ENCODE measurements around the gene PCTP. TPM values are rescaled to one million over a fixed set of nuclear protein-coding genes. Genes with fewer than 3 reads are reported as not detected.

PCTP gene
- total RNA-seq, 1 donor from 2014 or later: 9.4 TPM

GRCh38 chr17:55730808-55731207 is 20.0 kb upstream of the PCTP start:
- Mint-ChIP-seq H3K9me3 (no peaks in the 10 kb centered on the region), H3K4me3 (ENCODE audit: low read depth) (no peak overlapping the region), H3K27me3 (ENCODE audit: low read depth) (peaks cover 58% of the 10 kb centered on the region), H3K36me3 (ENCODE audit: low read depth) (no peaks in the 10 kb centered on the region), H3K4me1 (ENCODE audit: low read depth) (peaks cover 34% of the 10 kb centered on the region), H3K27ac (no peak overlapping the region)
- intact Hi-C loops (cut with micrococcal nuclease): loop anchor here (5.0 kb wide), 2 partner anchors 154 to 204 kb away; no protein-coding TSS in a partner anchor
- DNase-seq (ENCODE audit: low spot score): no peak

- intact Hi-C loops (cut with micrococcal nuclease): loop anchor here (5.0 kb wide), 2 partner anchors 154 to 204 kb away; no protein-coding TSS in a partner anchor
- H3K36me3 Mint-ChIP-seq (ENCODE audit: low read depth): no peaks in the 10 kb centered on the region
- H3K4me1 Mint-ChIP-seq (ENCODE audit: low read depth): peaks cover 35% of the 10 kb centered on the region
- DNase-seq (ENCODE audit: low spot score): no peak
- no peak overlapping the region for H3K4me3 Mint-ChIP-seq (ENCODE audit: low read depth)
- H3K9me3 Mint-ChIP-seq: no peaks in the 10 kb centered on the region
- H3K27me3 Mint-ChIP-seq (ENCODE audit: low read depth): peaks cover 54% of the 10 kb centered on the region
- H3K27ac Mint-ChIP-seq: no peak overlapping the region
Observed at GRCh38 chr17:55731586-55732250, 19.1 kb upstream of the PCTP start.

GRCh38 chr17:55734128-55734781 is 16.6 kb upstream of the PCTP start:
- H3K9me3 Mint-ChIP-seq: no peaks in the 10 kb centered on the region
- H3K27me3 Mint-ChIP-seq (ENCODE audit: low read depth): peaks cover 40% of the 10 kb centered on the region
- no peak overlapping the region for H3K4me3 Mint-ChIP-seq (ENCODE audit: low read depth)
- no peak for DNase-seq (ENCODE audit: low spot score)
- H3K4me1 Mint-ChIP-seq (ENCODE audit: low read depth): peaks cover 35% of the 10 kb centered on the region
- H3K27ac Mint-ChIP-seq: peak overlapping the region; percentile 35
- no peaks in the 10 kb centered on the region for H3K36me3 Mint-ChIP-seq (ENCODE audit: low read depth)
- intact Hi-C loops (cut with micrococcal nuclease): loop anchor here (2.0 to 5.0 kb wide), 3 partner anchors 17 to 207 kb away; partner anchors contain the start of gene PCTP

GRCh38 chr17:55735731-55736405 is 15.0 kb upstream of the PCTP start:
- peak; percentile 13 for DNase-seq (ENCODE audit: low spot score)
- intact Hi-C loops (cut with micrococcal nuclease): loop anchor here (2.0 kb wide), 1 partner anchor 15 kb away; the partner anchor contains the start of gene PCTP
- H3K27ac Mint-ChIP-seq: no peak overlapping the region
- no peak overlapping the region for H3K4me3 Mint-ChIP-seq (ENCODE audit: low read depth)
- peaks cover 35% of the 10 kb centered on the region for H3K4me1 Mint-ChIP-seq (ENCODE audit: low read depth)
- H3K36me3 Mint-ChIP-seq (ENCODE audit: low read depth): no peaks in the 10 kb centered on the region
- peaks cover 37% of the 10 kb centered on the region for H3K27me3 Mint-ChIP-seq (ENCODE audit: low read depth)
- no peaks in the 10 kb centered on the region for H3K9me3 Mint-ChIP-seq

GRCh38 chr17:55737976-55738501 is 12.8 kb upstream of the PCTP start:
- H3K4me1 Mint-ChIP-seq (ENCODE audit: low read depth): peaks cover 22% of the 10 kb centered on the region
- H3K36me3 Mint-ChIP-seq (ENCODE audit: low read depth): no peaks in the 10 kb centered on the region
- no peak for DNase-seq (ENCODE audit: low spot score)
- intact Hi-C loops (cut with micrococcal nuclease): no loop called here
- no peak overlapping the region for H3K27ac Mint-ChIP-seq
- H3K4me3 Mint-ChIP-seq (ENCODE audit: low read depth): no peak overlapping the region
- no peaks in the 10 kb centered on the region for H3K9me3 Mint-ChIP-seq
- H3K27me3 Mint-ChIP-seq (ENCODE audit: low read depth): peaks cover 23% of the 10 kb centered on the region

- intact Hi-C loops (cut with micrococcal nuclease): no loop called here
- peaks cover 19% of the 10 kb centered on the region for H3K27me3 Mint-ChIP-seq (ENCODE audit: low read depth)
- no peaks in the 10 kb centered on the region for H3K9me3 Mint-ChIP-seq
- no peak overlapping the region for H3K27ac Mint-ChIP-seq
- peaks cover 2% of the 10 kb centered on the region for H3K4me1 Mint-ChIP-seq (ENCODE audit: low read depth)
- no peaks in the 10 kb centered on the region for H3K36me3 Mint-ChIP-seq (ENCODE audit: low read depth)
- DNase-seq (ENCODE audit: low spot score): no peak
- H3K4me3 Mint-ChIP-seq (ENCODE audit: low read depth): no peak overlapping the region
Observed at GRCh38 chr17:55740511-55741355, 10.1 kb upstream of the PCTP start.

GRCh38 chr17:55741356-55741700 is 9.5 kb upstream of the PCTP start:
- Mint-ChIP-seq H3K27me3 (ENCODE audit: low read depth) (peaks cover 22% of the 10 kb centered on the region), H3K9me3 (no peaks in the 10 kb centered on the region), H3K27ac (no peak overlapping the region), H3K4me3 (ENCODE audit: low read depth) (no peak overlapping the region), H3K36me3 (ENCODE audit: low read depth) (no peaks in the 10 kb centered on the region), H3K4me1 (ENCODE audit: low read depth) (no peaks in the 10 kb centered on the region)
- DNase-seq (ENCODE audit: low spot score): no peak
- intact Hi-C loops (cut with micrococcal nuclease): no loop called here

- no peak for DNase-seq (ENCODE audit: low spot score)
- Mint-ChIP-seq H3K4me3 (ENCODE audit: low read depth) (no peak overlapping the region), H3K36me3 (ENCODE audit: low read depth) (no peaks in the 10 kb centered on the region), H3K27me3 (ENCODE audit: low read depth) (peaks cover 28% of the 10 kb centered on the region), H3K4me1 (ENCODE audit: low read depth) (no peaks in the 10 kb centered on the region), H3K27ac (no peak overlapping the region), H3K9me3 (no peaks in the 10 kb centered on the region)
- intact Hi-C loops (cut with micrococcal nuclease): no loop called here
Observed at GRCh38 chr17:55742272-55743102, 8.4 kb upstream of the PCTP start.

- H3K4me3 Mint-ChIP-seq (ENCODE audit: low read depth): no peak overlapping the region
- no peak overlapping the region for H3K27ac Mint-ChIP-seq
- DNase-seq (ENCODE audit: low spot score): no peak
- H3K9me3 Mint-ChIP-seq: no peaks in the 10 kb centered on the region
- peaks cover 29% of the 10 kb centered on the region for H3K27me3 Mint-ChIP-seq (ENCODE audit: low read depth)
- H3K4me1 Mint-ChIP-seq (ENCODE audit: low read depth): no peaks in the 10 kb centered on the region
- intact Hi-C loops (cut with micrococcal nuclease): no loop called here
- H3K36me3 Mint-ChIP-seq (ENCODE audit: low read depth): no peaks in the 10 kb centered on the region
Observed at GRCh38 chr17:55743103-55743679, 7.7 kb upstream of the PCTP start.

- Mint-ChIP-seq H3K9me3 (no peaks in the 10 kb centered on the region), H3K4me3 (ENCODE audit: low read depth) (no peak overlapping the region), H3K36me3 (ENCODE audit: low read depth) (no peaks in the 10 kb centered on the region), H3K27me3 (ENCODE audit: low read depth) (peaks cover 39% of the 10 kb centered on the region), H3K4me1 (ENCODE audit: low read depth) (no peaks in the 10 kb centered on the region), H3K27ac (no peak overlapping the region)
- intact Hi-C loops (cut with micrococcal nuclease): no loop called here
- no peak for DNase-seq (ENCODE audit: low spot score)
Observed at GRCh38 chr17:55745258-55745657, 5.6 kb upstream of the PCTP start.

- no peaks in the 10 kb centered on the region for H3K36me3 Mint-ChIP-seq (ENCODE audit: low read depth)
- peaks cover 37% of the 10 kb centered on the region for H3K27me3 Mint-ChIP-seq (ENCODE audit: low read depth)
- intact Hi-C loops (cut with micrococcal nuclease): no loop called here
Observed at GRCh38 chr17:55746466-55746865, 4.4 kb upstream of the PCTP start.

More at GRCh38 chr17:55746466-55746865, 4.4 kb upstream of the PCTP start:
- H3K27ac Mint-ChIP-seq: no peak overlapping the region
- H3K4me1 Mint-ChIP-seq (ENCODE audit: low read depth): peaks cover 6% of the 10 kb centered on the region
- H3K4me3 Mint-ChIP-seq (ENCODE audit: low read depth): no peak overlapping the region
- DNase-seq (ENCODE audit: low spot score): no peak
- no peaks in the 10 kb centered on the region for H3K9me3 Mint-ChIP-seq

All from activated T-helper 2 cell treated with anti-CD3 and anti-CD28 coated beads, Interferon-gamma antibody, Interleukin-2, Interleukin-4, amounts not matched to agents 10 μg/mL and 5 μg/mL and 100 μg/mL, durations not matched to agents 14 hours and 24 hours and 36 hours (primary cell).